HepG2 (cell line): ENCODE measurements around the gene TSPAN8. TPM values are rescaled to one million over a fixed set of nuclear protein-coding genes. Genes with fewer than 3 reads are reported as not detected.

Source experiments
- DNMT3B ChIP-seq: conservative IDR thresholded peaks from 2 replicates; pipeline ENCODE4 v1.6.1; 2016; ENCODE audit warnings: missing biosample characterization, control low read depth
- ELF1 ChIP-seq: sonication (generic); formaldehyde crosslinking; IDR thresholded peaks from 2 replicates; pipeline ENCODE4 v1.4.0; 2020; ENCODE audit warnings: missing genetic modification reagents
- KDM4B ChIP-seq: sonication (generic); formaldehyde crosslinking; IDR thresholded peaks from 2 replicates; pipeline ENCODE4 v1.4.0; 2020; ENCODE audit warnings: missing genetic modification reagents
- NFATC3 ChIP-seq: sonication (generic); formaldehyde crosslinking; IDR thresholded peaks from 2 replicates; pipeline ENCODE4 v1.5.1; 2020; ENCODE audit warnings: mild to moderate bottlenecking, missing genetic modification reagents
- ONECUT2 ChIP-seq: sonication (generic); formaldehyde crosslinking; IDR thresholded peaks from 2 replicates; pipeline ENCODE4 v1.4.0; 2020; ENCODE audit warnings: missing genetic modification reagents
- PHF21A ChIP-seq: sonication (generic); formaldehyde crosslinking; IDR thresholded peaks from 2 replicates; pipeline ENCODE4 v1.5.0; 2020; ENCODE audit warnings: mild to moderate bottlenecking, missing genetic modification reagents
- RFX1 ChIP-seq: fragments of 450-650 bp; IDR thresholded peaks from 2 replicates; pipeline ENCODE4 v1.6.1; 2017
- ZFP37 ChIP-seq: sonication (generic); formaldehyde crosslinking; IDR thresholded peaks from 2 replicates; pipeline ENCODE4 v1.4.0; 2020; ENCODE audit warnings: missing genetic modification reagents, borderline replicate concordance
- ZMYM4 ChIP-seq: sonication (generic); formaldehyde crosslinking; IDR thresholded peaks from 2 replicates; pipeline ENCODE4 v1.8.1; 2023; ENCODE audit warnings: mild to moderate bottlenecking, missing genetic modification reagents
- ZNF12 ChIP-seq: sonication (generic); formaldehyde crosslinking; IDR thresholded peaks from 2 replicates; pipeline ENCODE4 v1.5.0; 2020; ENCODE audit warnings: missing genetic modification reagents
- ZNF446 ChIP-seq: sonication (generic); formaldehyde crosslinking; IDR thresholded peaks from 2 replicates; pipeline ENCODE4 v1.5.0; 2020; ENCODE audit warnings: mild to moderate bottlenecking, missing genetic modification reagents
- ZNF496 ChIP-seq: sonication (generic); formaldehyde crosslinking; IDR thresholded peaks from 2 replicates; pipeline ENCODE4 v1.8.1; 2023; ENCODE audit warnings: mild to moderate bottlenecking, moderate library complexity, missing genetic modification reagents; ENCODE audit not compliant: insufficient replicate concordance
- ZNF709 ChIP-seq: sonication (generic); formaldehyde crosslinking; IDR thresholded peaks from 2 replicates; pipeline ENCODE4 v1.5.0; 2020; ENCODE audit warnings: mild to moderate bottlenecking, missing genetic modification reagents
- polyA plus RNA-seq, 8 experiments: library from polyadenylated mRNA; depleted of rRNA in 3 of 8; stranded (reverse) in 7 of 8; unstranded in 1 of 8; fragments of >200 nt; fragmentation: Illumina TruSeq in 4 of 8; extraction: Trizol in 4 of 8; gene quantifications; 2 replicates each; pipeline versions ENCODE4 v1.2.1 to v1.2.3, GENCODE V29; 2011 to 2016; ENCODE audit warnings: low read depth in 4 of 8, missing spikeins in 1 of 8, mixed read lengths in 1 of 8; ENCODE audit not compliant: insufficient read depth in 1 of 8
- total RNA-seq, 5 experiments: library from RNA; depleted of rRNA; stranded (reverse); fragments of >200 nt; fragmentation: Illumina TruSeq; extraction: Trizol; gene quantifications; 2 replicates each; pipeline ENCODE4 v1.2.3, GENCODE V29; 2016; ENCODE audit warnings: low read depth in 1 of 5
- TF ChIP-seq, protein P1 (sequence below): sonication (generic); formaldehyde crosslinking; IDR thresholded peaks from 2 replicates; pipeline ENCODE4 v1.4.0; 2020; ENCODE audit warnings: missing genetic modification reagents
- TF ChIP-seq, protein P2 (sequence below): sonication (generic); formaldehyde crosslinking; IDR thresholded peaks from 2 replicates; pipeline ENCODE4 v1.4.0; 2020; ENCODE audit warnings: mild to moderate bottlenecking, missing genetic modification reagents
- TF ChIP-seq, protein P3 (sequence below): sonication (generic); formaldehyde crosslinking; conservative IDR thresholded peaks from 2 replicates; pipeline ENCODE4 v1.8.0; 2022; ENCODE audit warnings: missing genetic modification reagents
- TF ChIP-seq, protein P4 (sequence below): sonication (generic); formaldehyde crosslinking; IDR thresholded peaks from 2 replicates; pipeline ENCODE4 v1.4.0; 2020; ENCODE audit warnings: low read depth, missing genetic modification reagents
- TF ChIP-seq, protein P5 (sequence below): fragments of 450-650 bp; IDR thresholded peaks from 2 replicates; pipeline ENCODE4 v1.6.1; 2016

The TSPAN8 gene
- total and polyA plus RNA-seq, 2 of the 13 experiments (the other 11 are each of a cell fraction or from before 2014, with no cell fraction given), result 3.4 to 3.9 TPM

DNA sequence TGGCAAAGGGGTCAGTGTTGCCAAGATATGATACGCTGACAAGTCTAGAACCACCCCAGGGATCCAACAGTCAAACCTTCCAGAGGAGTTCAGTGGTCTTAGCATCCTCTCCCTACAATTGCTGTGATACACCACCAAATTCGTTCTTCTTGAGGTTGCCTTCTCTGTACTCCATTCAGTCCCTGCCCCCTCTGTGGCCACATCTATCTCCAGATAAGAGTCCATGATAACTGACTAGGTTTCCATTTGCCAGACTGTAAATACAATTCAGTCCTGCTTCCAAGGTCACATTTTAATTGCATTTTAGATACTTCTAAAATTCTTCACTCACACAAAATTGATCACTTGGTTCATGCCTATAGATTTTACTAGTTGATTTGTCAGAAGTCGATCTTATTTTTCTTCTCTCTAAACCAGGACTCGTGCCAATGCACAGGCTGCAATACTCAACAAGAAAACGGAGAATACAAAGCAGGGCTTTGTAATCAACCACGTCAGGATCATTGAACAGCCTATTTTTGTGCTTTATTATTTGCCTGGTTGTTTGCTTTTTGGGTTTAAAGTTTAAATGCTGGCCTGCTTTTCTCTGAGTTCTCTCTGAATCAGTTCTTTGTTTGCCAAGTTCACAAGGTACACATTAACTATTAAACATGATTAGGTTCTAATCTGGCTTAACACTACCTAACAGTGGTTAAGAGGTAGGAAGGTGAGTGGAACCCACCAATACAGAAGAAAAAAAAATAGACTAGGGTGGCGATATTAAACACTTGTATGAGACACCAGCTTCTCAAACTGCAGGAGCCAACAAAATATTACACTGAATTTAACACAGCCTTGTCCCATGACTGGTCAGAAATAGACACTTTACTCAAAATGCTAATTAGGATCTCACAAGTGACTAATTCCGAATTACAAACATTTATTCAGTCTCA is 5.3 kb upstream of the TSPAN8 start (continued):
- TF ChIP-seq, protein P1, sequence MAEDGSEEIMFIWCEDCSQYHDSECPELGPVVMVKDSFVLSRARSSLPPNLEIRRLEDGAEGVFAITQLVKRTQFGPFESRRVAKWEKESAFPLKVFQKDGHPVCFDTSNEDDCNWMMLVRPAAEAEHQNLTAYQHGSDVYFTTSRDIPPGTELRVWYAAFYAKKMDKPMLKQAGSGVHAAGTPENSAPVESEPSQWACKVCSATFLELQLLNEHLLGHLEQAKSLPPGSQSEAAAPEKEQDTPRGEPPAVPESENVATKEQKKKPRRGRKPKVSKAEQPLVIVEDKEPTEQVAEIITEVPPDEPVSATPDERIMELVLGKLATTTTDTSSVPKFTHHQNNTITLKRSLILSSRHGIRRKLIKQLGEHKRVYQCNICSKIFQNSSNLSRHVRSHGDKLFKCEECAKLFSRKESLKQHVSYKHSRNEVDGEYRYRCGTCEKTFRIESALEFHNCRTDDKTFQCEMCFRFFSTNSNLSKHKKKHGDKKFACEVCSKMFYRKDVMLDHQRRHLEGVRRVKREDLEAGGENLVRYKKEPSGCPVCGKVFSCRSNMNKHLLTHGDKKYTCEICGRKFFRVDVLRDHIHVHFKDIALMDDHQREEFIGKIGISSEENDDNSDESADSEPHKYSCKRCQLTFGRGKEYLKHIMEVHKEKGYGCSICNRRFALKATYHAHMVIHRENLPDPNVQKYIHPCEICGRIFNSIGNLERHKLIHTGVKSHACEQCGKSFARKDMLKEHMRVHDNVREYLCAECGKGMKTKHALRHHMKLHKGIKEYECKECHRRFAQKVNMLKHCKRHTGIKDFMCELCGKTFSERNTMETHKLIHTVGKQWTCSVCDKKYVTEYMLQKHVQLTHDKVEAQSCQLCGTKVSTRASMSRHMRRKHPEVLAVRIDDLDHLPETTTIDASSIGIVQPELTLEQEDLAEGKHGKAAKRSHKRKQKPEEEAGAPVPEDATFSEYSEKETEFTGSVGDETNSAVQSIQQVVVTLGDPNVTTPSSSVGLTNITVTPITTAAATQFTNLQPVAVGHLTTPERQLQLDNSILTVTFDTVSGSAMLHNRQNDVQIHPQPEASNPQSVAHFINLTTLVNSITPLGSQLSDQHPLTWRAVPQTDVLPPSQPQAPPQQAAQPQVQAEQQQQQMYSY (CRISPR knock-in tag), result no peak
- TF ChIP-seq ONECUT2 (CRISPR knock-in tag), result peak; percentile 56; the same call in 1 of the 2 replicates
- TF ChIP-seq, protein P2, sequence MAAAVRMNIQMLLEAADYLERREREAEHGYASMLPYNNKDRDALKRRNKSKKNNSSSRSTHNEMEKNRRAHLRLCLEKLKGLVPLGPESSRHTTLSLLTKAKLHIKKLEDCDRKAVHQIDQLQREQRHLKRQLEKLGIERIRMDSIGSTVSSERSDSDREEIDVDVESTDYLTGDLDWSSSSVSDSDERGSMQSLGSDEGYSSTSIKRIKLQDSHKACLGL, result no peak
- TF ChIP-seq PHF21A (CRISPR knock-in tag), result peak; percentile 84; the same call in 1 of the 2 replicates
- TF ChIP-seq NFATC3 (CRISPR knock-in tag), result no peak
- TF ChIP-seq RFX1, result no peak
- TF ChIP-seq ZFP37 (CRISPR knock-in tag), result no peak
- TF ChIP-seq ELF1, result no peak
- TF ChIP-seq, protein P3, sequence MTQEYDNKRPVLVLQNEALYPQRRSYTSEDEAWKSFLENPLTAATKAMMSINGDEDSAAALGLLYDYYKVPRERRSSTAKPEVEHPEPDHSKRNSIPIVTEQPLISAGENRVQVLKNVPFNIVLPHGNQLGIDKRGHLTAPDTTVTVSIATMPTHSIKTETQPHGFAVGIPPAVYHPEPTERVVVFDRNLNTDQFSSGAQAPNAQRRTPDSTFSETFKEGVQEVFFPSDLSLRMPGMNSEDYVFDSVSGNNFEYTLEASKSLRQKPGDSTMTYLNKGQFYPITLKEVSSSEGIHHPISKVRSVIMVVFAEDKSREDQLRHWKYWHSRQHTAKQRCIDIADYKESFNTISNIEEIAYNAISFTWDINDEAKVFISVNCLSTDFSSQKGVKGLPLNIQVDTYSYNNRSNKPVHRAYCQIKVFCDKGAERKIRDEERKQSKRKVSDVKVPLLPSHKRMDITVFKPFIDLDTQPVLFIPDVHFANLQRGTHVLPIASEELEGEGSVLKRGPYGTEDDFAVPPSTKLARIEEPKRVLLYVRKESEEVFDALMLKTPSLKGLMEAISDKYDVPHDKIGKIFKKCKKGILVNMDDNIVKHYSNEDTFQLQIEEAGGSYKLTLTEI, result no peak
- TF ChIP-seq, protein P4, sequence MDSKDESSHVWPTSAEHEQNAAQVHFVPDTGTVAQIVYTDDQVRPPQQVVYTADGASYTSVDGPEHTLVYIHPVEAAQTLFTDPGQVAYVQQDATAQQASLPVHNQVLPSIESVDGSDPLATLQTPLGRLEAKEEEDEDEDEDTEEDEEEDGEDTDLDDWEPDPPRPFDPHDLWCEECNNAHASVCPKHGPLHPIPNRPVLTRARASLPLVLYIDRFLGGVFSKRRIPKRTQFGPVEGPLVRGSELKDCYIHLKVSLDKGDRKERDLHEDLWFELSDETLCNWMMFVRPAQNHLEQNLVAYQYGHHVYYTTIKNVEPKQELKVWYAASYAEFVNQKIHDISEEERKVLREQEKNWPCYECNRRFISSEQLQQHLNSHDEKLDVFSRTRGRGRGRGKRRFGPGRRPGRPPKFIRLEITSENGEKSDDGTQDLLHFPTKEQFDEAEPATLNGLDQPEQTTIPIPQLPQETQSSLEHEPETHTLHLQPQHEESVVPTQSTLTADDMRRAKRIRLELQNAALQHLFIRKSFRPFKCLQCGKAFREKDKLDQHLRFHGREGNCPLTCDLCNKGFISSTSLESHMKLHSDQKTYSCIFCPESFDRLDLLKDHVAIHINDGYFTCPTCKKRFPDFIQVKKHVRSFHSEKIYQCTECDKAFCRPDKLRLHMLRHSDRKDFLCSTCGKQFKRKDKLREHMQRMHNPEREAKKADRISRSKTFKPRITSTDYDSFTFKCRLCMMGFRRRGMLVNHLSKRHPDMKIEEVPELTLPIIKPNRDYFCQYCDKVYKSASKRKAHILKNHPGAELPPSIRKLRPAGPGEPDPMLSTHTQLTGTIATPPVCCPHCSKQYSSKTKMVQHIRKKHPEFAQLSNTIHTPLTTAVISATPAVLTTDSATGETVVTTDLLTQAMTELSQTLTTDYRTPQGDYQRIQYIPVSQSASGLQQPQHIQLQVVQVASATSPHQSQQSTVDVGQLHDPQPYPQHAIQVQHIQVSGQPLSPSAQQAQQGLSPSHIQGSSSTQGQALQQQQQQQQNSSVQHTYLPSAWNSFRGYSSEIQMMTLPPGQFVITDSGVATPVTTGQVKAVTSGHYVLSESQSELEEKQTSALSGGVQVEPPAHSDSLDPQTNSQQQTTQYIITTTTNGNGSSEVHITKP (CRISPR knock-in tag), result 0 out of 2 replicates have a peak, but pooled peaks have one; percentile 22
- peak; percentile 27; the same call in 1 of the 2 replicates for TF ChIP-seq KDM4B (CRISPR knock-in tag)
- no peak for TF ChIP-seq ZNF496 (CRISPR knock-in tag)
- TF ChIP-seq DNMT3B (CRISPR knock-in tag), result 0 out of 2 replicates have a peak, but pooled peaks have one; percentile 49
- no peak for TF ChIP-seq ZMYM4 (CRISPR knock-in tag)
- TF ChIP-seq ZNF709 (CRISPR knock-in tag), result no peak
- TF ChIP-seq, protein P5, sequence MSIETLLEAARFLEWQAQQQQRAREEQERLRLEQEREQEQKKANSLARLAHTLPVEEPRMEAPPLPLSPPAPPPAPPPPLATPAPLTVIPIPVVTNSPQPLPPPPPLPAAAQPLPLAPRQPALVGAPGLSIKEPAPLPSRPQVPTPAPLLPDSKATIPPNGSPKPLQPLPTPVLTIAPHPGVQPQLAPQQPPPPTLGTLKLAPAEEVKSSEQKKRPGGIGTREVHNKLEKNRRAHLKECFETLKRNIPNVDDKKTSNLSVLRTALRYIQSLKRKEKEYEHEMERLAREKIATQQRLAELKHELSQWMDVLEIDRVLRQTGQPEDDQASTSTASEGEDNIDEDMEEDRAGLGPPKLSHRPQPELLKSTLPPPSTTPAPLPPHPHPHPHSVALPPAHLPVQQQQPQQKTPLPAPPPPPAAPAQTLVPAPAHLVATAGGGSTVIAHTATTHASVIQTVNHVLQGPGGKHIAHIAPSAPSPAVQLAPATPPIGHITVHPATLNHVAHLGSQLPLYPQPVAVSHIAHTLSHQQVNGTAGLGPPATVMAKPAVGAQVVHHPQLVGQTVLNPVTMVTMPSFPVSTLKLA, result 0 out of 2 replicates have a peak, but pooled peaks have one; percentile 7
- no peak for TF ChIP-seq ZNF12 (CRISPR knock-in tag)
- no peak for TF ChIP-seq ZNF446 (CRISPR knock-in tag)
